K562 (cell line): Measurements from ENCODE around the gene SH3D19. TPM values are rescaled to one million over a fixed set of nuclear protein-coding genes. Genes with fewer than 3 reads are reported as not detected.

Source experiments
- CBFA2T2 ChIP-seq: fragments of 450-650 bp; conservative IDR thresholded peaks from 2 replicates; pipeline ENCODE4 v1.6.1; 2017; ENCODE audit warnings: mild to moderate bottlenecking
- CBFA2T3 ChIP-seq: fragments of 450-650 bp; IDR thresholded peaks from 2 replicates; pipeline ENCODE4 v1.6.1; 2017
- DIDO1 ChIP-seq: fragments of 450-650 bp; IDR thresholded peaks from 2 replicates; pipeline ENCODE4 v1.6.1; 2016; ENCODE audit warnings: low read depth, missing biosample characterization, missing genetic modification characterization
- MAFF ChIP-seq: IDR thresholded peaks from 2 replicates; pipeline ENCODE4 v1.6.1; 2012; ENCODE audit warnings: low read length, improper control_type of control experiment
- MBD2 ChIP-seq: sonication (generic); IDR thresholded peaks from 2 replicates; pipeline ENCODE4 v1.6.1; 2016; ENCODE audit warnings: low read depth, borderline replicate concordance
- MTA3 ChIP-seq: fragments of 450-650 bp; formaldehyde crosslinking; IDR thresholded peaks from 2 replicates; pipeline ENCODE4 v1.6.1; 2017; ENCODE audit warnings: mild to moderate bottlenecking, borderline replicate concordance
- PRPF4 ChIP-seq: fragments of 200-400 bp; formaldehyde crosslinking; IDR thresholded peaks from one replicate; pipeline ENCODE4 v1.6.1; 2017; ENCODE audit warnings: low read length, low read depth, mild to moderate bottlenecking; ENCODE audit not compliant: insufficient read depth, poor library complexity, severe bottlenecking
- RBBP5 ChIP-seq: fragments of 200-600 bp; sonication (generic); IDR thresholded peaks from 2 replicates; pipeline ENCODE4 v1.6.1; 2012; ENCODE audit warnings: borderline replicate concordance, mild to moderate bottlenecking, low read length, control low read depth, inconsistent platforms; ENCODE audit not compliant: insufficient read depth, poor library complexity, severe bottlenecking
- RBM15 ChIP-seq: fragments of 200-400 bp; formaldehyde crosslinking; IDR thresholded peaks from 2 replicates; pipeline ENCODE4 v1.6.1; 2018; ENCODE audit warnings: mild to moderate bottlenecking, low read length, moderate library complexity; ENCODE audit not compliant: insufficient read depth
- SMARCE1 ChIP-seq: fragments of 450-650 bp; IDR thresholded peaks from 2 replicates; pipeline ENCODE4 v1.7.1; 2016; ENCODE audit warnings: mild to moderate bottlenecking
- U2AF2 ChIP-seq: fragments of 200-400 bp; formaldehyde crosslinking; optimal IDR thresholded peaks from 2 replicates; pipeline ENCODE3; 2017; ENCODE audit warnings: low read depth, mild to moderate bottlenecking, low read length
- XRCC3 ChIP-seq: fragments of 450-650 bp; IDR thresholded peaks from 2 replicates; pipeline ENCODE4 v1.6.1; 2017; ENCODE audit warnings: mild to moderate bottlenecking, moderate library complexity
- ZBTB1 ChIP-seq: sonication (generic); formaldehyde crosslinking; IDR thresholded peaks from 2 replicates; pipeline ENCODE4 v1.8.1; 2023; ENCODE audit warnings: missing genetic modification reagents, low read depth, mild to moderate bottlenecking, borderline replicate concordance
- ZNF133 ChIP-seq: fragments of 250-450 bp; sonication (Bioruptor Pico); IDR thresholded peaks from 2 replicates; pipeline ENCODE4 v1.4.0; 2020; ENCODE audit warnings: mild to moderate bottlenecking
- ZNF143 ChIP-seq: sonication (generic); formaldehyde crosslinking; IDR thresholded peaks from 2 replicates; pipeline ENCODE4 v1.9.0; 2022; ENCODE audit warnings: mild to moderate bottlenecking, missing genetic modification reagents
- ZNF24 ChIP-seq: fragments of 450-650 bp; IDR thresholded peaks from 2 replicates; pipeline ENCODE4 v1.6.1; 2016
- ZNF407 ChIP-seq: fragments of 450-650 bp; IDR thresholded peaks from 2 replicates; pipeline ENCODE4 v1.6.1; 2016; ENCODE audit warnings: low read depth
- ZNF699 ChIP-seq: fragments of 250-450 bp; sonication (Bioruptor Pico); IDR thresholded peaks from 2 replicates; pipeline ENCODE4 v1.8.0; 2021; ENCODE audit warnings: mild to moderate bottlenecking, moderate library complexity; ENCODE audit not compliant: insufficient replicate concordance
- polyA plus RNA-seq, 8 experiments: library from polyadenylated mRNA; depleted of rRNA in 4 of 8; stranded (reverse) in 5 of 8; unstranded in 3 of 8; fragments of >200 nt; fragmentation: Nextera tagmentation in 2 of 8; fragmentation: Illumina TruSeq in 1 of 8; extraction: Ambion mirVana in 2 of 8; extraction: Trizol in 1 of 8; gene quantifications; 2 replicates each; pipeline versions ENCODE4 v1.2.1 to v1.2.3, GENCODE V29; 2011 to 2014; ENCODE audit warnings: inconsistent platforms in 1 of 8, missing spikeins in 1 of 8
- total RNA-seq, 7 experiments: library from RNA; depleted of rRNA in 6 of 7; stranded (reverse); fragments of >200 nt in 6 of 7; fragmentation: Illumina TruSeq in 2 of 7; extraction: Trizol in 2 of 7; gene quantifications; 2 replicates each; pipeline versions ENCODE4 v1.2.1 to v1.2.3, GENCODE V29; 2011 to 2021; ENCODE audit warnings: low replicate concordance in 1 of 7
- TF ChIP-seq, protein P1 (sequence below): fragments of 250-450 bp; sonication (Bioruptor Pico); IDR thresholded peaks from 2 replicates; pipeline ENCODE4 v1.8.0; 2021; ENCODE audit warnings: borderline replicate concordance, mild to moderate bottlenecking, moderate library complexity; ENCODE audit not compliant: poor library complexity, severe bottlenecking

Gene SH3D19
- total and polyA plus RNA-seq, 9 of the 15 experiments (the other 6 are each of a cell fraction or from before 2014, with no cell fraction given) = 0.42 to 2.2 (median 1.1) TPM; not detected in 6

DNA sequence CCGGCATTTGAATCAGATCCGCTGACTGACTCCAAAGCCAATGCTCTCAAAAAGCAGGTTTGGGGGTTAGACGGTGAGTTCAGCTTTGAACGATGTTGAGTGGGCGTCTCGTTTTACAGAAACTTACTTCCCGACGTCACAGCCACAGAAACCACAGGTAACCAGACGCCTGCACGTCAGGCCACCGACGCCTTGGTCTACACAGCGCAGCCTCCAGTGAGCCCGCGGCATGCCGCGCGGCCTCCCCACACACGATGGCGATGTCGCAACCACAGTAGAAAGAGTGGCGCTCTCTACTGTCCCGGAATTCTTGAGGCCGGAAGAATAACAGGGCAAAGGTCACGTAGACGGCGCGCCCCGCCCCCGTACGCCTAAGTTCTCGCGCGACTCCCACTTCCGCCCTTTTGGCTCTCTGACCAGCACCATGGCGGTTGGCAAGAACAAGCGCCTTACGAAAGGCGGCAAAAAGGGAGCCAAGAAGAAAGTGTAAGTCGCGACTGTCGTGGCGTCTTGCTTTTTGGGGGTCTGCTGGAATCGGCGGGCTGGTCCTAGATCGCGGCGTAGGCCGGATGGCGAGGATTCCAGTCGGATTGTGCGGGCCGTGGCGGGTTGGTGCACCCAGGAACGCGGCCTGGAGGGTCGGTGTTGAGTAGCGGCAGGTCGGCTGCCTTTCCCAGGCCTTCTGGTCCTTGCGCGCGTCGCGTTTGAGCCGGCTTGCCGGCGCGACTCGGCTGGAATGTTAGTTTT is 226.0 kb downstream of the SH3D19 start, which contains the start of gene RPS3A (continued):
- TF ChIP-seq ZNF407 = no peak
- TF ChIP-seq MAFF = no peak; the same call in 1 of the 2 replicates
- TF ChIP-seq XRCC3 = no peak
- TF ChIP-seq ZNF699 (CRISPR knock-in tag) = no peak
- TF ChIP-seq RBM15 = no peak
- peak; percentile 92 for TF ChIP-seq PRPF4
- TF ChIP-seq ZNF143 (CRISPR knock-in tag) = no peak
- TF ChIP-seq ZNF133 (CRISPR knock-in tag) = no peak
- peak; percentile 84; the same call in 1 of the 2 replicates for TF ChIP-seq MBD2
- peak; percentile 79 for TF ChIP-seq DIDO1 (tag)
- 0 out of 2 replicates have a peak, but pooled peaks have one; percentile 37 for TF ChIP-seq ZNF24
- TF ChIP-seq, protein P1, sequence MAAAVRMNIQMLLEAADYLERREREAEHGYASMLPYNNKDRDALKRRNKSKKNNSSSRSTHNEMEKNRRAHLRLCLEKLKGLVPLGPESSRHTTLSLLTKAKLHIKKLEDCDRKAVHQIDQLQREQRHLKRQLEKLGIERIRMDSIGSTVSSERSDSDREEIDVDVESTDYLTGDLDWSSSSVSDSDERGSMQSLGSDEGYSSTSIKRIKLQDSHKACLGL = peak; percentile 33
- TF ChIP-seq CBFA2T3 = no peak
- no peak for TF ChIP-seq CBFA2T2
- peak; percentile 98 for TF ChIP-seq RBBP5
- TF ChIP-seq ZBTB1 (CRISPR knock-in tag) = peak; percentile 92
- peak; percentile 97 for TF ChIP-seq MTA3
- TF ChIP-seq SMARCE1 = no peak
- TF ChIP-seq U2AF2 = no peak
